Activated T-cell treated with anti-CD3 and anti-CD28 coated beads, Interleukin-2, amount 50 U/mL, for 24 hours (primary cell): ENCODE data around the gene RASSF1.

ENCODE experiments used
- DNase-seq: peaks from one replicate; pipeline ENCODE4 v3.0.0-alpha.2; 2020
- H3K27ac Mint-ChIP-seq: 2 replicates; pipeline ENCODE4 v1.8.0; 2020; ENCODE audit warnings: mild to moderate bottlenecking, mixed read lengths
- H3K27me3 Mint-ChIP-seq: 2 replicates; pipeline ENCODE4 v1.8.0; 2020; ENCODE audit warnings: mixed read lengths
- H3K36me3 Mint-ChIP-seq: 2 replicates; pipeline ENCODE4 v1.8.0; 2020; ENCODE audit warnings: low read depth, mixed read lengths
- H3K4me1 Mint-ChIP-seq: 2 replicates; pipeline ENCODE4 v1.8.0; 2020; ENCODE audit warnings: low read depth, mixed read lengths
- H3K4me3 Mint-ChIP-seq: 2 replicates; pipeline ENCODE4 v1.8.0; 2020; ENCODE audit warnings: mild to moderate bottlenecking, moderate library complexity, mixed read lengths
- H3K9me3 Mint-ChIP-seq: 2 replicates; pipeline ENCODE4 v1.8.0; 2020; ENCODE audit warnings: mixed read lengths

The RASSF1 gene

DNA sequence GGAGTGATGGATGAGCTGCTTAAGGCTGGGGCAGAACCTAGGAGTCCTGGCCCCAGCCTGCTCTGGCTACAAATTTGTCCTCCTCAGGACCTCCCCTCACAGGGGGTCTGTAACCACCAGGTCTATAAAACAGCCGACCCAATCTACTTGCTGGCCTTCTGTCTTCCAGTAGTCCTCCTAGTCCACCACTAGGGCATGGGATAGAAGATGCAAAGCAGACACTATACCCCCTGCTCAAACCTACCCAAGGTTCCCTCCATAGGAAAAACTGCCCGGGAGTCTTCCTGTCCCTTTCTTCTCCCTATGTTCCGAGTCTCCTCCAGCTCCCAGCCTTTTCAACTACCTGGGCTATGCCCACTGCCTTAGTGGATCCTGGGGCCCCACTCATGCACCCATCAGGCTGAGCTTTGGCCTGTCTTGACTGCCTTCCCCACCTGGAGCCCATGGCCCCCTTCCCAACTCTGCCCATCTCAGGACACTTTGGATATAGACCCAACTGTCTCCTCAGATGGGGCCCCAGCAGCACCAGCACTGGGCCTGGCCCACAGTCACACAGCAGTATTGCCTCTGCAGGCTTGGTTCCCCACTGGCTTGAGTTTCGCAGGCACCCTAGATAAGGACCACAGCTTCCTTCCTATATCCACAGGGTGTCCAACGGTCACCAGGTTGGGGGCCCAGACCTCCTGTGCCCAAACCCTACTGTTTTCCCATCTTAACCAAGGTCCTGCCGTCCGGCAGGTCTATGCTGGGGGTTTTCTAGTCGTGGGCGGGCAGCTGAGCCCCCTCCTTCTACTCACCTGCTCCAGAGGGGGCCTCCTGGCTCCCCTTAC, 42.5 kb downstream of the RASSF1 start:
- DNase-seq, result no peak
- Mint-ChIP-seq H3K36me3 (peaks cover 20% of the 10 kb centered on the region), H3K27me3 (no peaks in the 10 kb centered on the region), H3K27ac (peak overlapping the region; percentile 100), H3K4me1 (peaks cover 27% of the 10 kb centered on the region), H3K9me3 (no peaks in the 10 kb centered on the region), H3K4me3 (peak overlapping the region; percentile 97)

DNA sequence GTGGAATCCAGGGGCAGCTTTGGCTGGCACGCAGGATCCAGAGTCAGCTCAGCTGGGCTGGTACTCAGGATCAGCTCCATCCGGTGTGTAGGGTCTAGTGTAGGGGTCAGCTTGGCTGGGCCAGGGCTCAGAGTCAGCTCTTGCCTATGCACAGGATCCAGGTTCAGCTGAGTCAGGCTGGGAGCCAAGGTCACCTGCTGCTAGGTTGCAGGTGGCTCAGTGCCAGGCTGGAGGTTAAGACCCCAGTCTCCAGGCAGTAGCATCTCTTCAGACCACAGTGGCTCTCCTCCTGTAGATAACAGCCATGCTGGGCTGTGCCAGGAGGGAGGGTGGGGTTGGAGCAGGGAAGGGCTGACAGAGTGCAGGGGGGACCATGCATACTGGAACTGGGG, 43.3 kb downstream of the RASSF1 start:
- DNase-seq, result no peak
- H3K4me1 Mint-ChIP-seq, result peaks cover 34% of the 10 kb centered on the region
- H3K27me3 Mint-ChIP-seq, result no peaks in the 10 kb centered on the region
- no peak overlapping the region for H3K4me3 Mint-ChIP-seq
- H3K9me3 Mint-ChIP-seq, result no peaks in the 10 kb centered on the region
- peak overlapping the region; percentile 14 for H3K27ac Mint-ChIP-seq
- H3K36me3 Mint-ChIP-seq, result peaks cover 22% of the 10 kb centered on the region

DNA sequence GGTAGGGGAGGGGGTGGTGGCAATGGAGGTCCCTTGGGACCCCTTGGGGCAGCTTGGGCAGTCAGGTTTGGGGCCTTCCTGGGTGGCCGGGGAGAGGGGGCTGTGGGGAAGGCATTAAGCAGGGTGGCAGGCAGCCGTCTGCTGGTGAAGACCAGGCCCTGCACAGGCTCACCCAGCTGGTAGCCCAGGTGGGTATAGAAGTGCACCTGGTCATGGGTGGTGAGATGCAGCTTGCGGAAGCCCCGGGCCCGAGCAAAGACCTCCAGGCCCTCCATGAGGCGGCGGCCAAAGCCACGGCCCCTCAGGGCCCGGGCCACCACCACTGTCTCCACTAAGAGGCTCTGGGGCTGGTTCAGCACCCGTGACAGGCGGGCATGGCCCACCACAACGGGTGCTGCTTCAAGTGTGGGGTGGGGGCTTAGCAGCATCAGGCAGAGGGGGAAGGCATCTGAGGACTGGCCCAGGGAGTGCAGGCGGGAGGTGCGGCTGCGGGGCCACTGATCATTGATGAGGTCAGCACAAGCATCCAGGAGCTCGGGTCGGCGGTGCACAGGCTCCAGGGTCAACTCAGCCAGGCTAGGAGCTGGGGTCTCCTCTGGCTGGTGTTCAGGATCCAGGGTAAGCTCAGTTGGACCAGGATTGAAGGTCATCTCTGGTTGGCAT, 43.8 kb downstream of the RASSF1 start:
- Mint-ChIP-seq H3K27me3 (no peaks in the 10 kb centered on the region), H3K4me3 (no peak overlapping the region), H3K27ac (peak overlapping the region; percentile 14), H3K9me3 (no peaks in the 10 kb centered on the region), H3K36me3 (peaks cover 25% of the 10 kb centered on the region), H3K4me1 (peaks cover 35% of the 10 kb centered on the region)
- no peak for DNase-seq

DNA sequence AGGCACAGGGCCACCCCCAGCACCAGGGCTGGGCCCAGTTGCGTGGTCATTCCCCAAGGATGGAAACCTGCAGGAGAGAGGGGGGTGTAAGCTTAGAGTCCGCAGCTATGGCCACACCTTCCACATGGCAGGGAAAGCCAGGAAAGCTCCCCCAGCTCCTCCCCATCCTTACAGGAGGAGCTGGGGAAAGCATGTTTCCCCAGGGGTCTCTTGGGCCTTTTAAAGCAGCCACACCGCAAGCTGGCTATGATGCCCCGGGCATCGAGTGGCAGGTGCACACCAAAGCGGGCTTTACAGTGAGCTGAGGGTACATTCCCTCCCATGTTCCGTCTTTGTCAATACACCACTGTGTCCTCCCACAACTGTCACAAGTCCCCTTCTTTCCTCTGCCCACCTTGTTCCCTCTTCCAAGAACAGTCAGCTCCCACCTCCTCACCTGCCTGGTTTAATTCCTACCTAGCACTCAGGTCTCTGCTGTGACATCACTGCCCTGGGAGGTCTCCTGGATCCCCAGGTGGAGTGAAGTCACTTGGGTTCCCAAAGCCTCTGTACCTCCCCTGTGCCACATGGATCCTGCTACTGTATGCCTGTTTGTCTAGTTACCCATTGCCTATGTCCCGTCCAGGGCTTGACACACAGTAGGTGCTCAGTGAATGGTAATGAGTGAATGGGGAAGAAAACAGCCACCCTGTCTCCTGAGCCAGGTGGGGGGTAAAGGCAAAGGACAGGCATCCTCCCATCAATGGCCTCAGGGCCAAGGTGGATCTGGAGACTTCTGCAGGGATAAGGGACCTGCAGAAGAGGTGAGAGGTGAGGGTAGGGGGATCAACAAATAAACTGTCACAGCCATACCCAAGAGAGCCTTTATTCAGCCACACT, 44.8 kb downstream of the RASSF1 start:
- Mint-ChIP-seq H3K36me3 (peaks cover 35% of the 10 kb centered on the region), H3K4me1 (peaks cover 37% of the 10 kb centered on the region), H3K27me3 (no peaks in the 10 kb centered on the region), H3K27ac (no peak overlapping the region), H3K9me3 (no peaks in the 10 kb centered on the region), H3K4me3 (no peak overlapping the region)
- no peak for DNase-seq

DNA sequence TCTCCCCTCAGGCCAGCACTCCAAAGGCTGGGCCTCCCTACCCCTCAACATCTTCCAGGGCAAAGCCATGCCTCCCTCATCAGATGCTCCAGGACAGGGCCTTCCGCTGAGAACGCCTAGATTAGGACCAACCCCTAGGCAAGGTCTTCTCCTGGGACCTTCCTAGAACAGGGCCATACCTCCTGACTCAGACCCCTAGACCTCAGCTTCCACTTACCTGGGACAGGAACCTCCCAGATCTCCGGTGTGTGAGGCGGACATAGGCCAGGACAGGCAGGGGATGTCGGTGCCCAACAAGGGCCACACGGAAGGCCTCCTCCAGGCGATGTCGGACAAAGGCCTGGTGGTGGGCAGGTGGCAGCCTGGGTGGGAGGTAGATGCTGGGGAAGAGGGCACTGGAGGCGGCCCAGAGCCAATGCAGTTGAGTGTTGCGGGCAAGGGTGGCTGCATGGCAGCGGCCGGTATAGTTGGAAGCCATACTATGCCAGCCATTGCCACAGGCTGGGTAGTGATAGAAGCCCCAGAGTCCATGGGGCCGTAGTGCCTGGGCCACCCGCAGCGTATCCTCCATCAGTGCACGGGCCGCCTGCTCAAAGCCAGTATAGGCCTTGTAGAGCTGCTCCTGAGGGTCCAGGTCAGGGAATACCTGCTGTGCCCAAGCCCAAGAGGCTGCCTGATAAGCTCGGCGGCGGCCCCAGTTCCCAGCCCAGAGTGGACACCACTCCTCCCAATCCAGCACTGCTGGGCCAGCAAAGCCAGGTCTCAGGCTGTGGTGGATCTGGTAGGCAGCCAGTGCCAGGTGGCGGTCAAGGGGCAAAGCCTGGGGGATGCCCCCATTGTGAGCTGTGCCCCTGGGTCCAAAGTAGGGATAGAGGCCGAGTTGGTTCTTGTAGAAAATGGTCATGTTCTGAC, 45.9 kb downstream of the RASSF1 start:
- H3K4me1 Mint-ChIP-seq, result peaks cover 36% of the 10 kb centered on the region
- no peaks in the 10 kb centered on the region for H3K9me3 Mint-ChIP-seq
- H3K36me3 Mint-ChIP-seq, result peaks cover 46% of the 10 kb centered on the region
- H3K4me3 Mint-ChIP-seq, result no peak overlapping the region
- H3K27me3 Mint-ChIP-seq, result no peaks in the 10 kb centered on the region
- no peak for DNase-seq
- no peak overlapping the region for H3K27ac Mint-ChIP-seq

GRCh38 chr3:50294089-50294488, 46.5 kb downstream of the RASSF1 start:
- peaks cover 38% of the 10 kb centered on the region for H3K4me1 Mint-ChIP-seq
- no peak overlapping the region for H3K4me3 Mint-ChIP-seq
- no peak for DNase-seq
- no peaks in the 10 kb centered on the region for H3K27me3 Mint-ChIP-seq
- H3K9me3 Mint-ChIP-seq, result no peaks in the 10 kb centered on the region
- H3K36me3 Mint-ChIP-seq, result peaks cover 51% of the 10 kb centered on the region
- H3K27ac Mint-ChIP-seq, result no peak overlapping the region

DNA sequence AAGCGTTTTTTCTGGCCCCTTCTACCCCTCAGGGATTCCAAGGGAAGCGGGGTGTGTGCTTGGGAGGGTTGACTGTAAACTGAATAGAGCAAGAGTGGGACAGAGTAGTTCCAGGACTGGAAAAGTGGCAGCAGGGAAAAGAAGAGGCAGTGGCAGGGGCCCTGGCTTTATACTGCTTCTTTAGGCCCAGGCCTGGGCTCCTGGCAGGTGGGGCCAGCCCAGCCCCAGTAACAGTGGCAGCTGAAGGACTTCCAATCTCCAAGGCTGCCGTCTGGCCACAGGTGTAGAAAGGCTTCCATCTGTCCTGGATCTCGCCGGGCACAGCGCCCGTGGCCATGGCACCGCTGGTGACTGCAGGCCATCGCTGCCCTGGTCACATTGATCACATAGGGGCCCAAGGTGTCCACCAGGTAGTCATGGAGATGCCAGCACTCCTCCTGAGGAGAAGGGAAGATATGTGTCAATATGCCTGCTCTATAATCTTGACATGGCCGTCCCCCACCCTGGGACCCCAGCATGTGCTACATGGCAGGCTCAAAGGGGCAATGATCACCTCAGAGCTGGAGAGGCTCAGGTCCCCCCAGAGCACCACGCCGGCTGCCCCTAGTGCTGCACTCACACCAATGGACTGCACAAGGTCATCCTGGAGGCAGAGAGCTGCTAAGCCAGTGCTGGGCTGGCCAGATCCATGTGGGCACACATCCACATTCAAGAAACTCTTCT, 47.4 kb downstream of the RASSF1 start:
- Mint-ChIP-seq H3K27ac (peak overlapping the region; percentile 95), H3K9me3 (no peaks in the 10 kb centered on the region), H3K4me3 (peak overlapping the region; percentile 95), H3K27me3 (no peaks in the 10 kb centered on the region), H3K36me3 (peaks cover 56% of the 10 kb centered on the region), H3K4me1 (peaks cover 36% of the 10 kb centered on the region)
- DNase-seq, result no peak

DNA sequence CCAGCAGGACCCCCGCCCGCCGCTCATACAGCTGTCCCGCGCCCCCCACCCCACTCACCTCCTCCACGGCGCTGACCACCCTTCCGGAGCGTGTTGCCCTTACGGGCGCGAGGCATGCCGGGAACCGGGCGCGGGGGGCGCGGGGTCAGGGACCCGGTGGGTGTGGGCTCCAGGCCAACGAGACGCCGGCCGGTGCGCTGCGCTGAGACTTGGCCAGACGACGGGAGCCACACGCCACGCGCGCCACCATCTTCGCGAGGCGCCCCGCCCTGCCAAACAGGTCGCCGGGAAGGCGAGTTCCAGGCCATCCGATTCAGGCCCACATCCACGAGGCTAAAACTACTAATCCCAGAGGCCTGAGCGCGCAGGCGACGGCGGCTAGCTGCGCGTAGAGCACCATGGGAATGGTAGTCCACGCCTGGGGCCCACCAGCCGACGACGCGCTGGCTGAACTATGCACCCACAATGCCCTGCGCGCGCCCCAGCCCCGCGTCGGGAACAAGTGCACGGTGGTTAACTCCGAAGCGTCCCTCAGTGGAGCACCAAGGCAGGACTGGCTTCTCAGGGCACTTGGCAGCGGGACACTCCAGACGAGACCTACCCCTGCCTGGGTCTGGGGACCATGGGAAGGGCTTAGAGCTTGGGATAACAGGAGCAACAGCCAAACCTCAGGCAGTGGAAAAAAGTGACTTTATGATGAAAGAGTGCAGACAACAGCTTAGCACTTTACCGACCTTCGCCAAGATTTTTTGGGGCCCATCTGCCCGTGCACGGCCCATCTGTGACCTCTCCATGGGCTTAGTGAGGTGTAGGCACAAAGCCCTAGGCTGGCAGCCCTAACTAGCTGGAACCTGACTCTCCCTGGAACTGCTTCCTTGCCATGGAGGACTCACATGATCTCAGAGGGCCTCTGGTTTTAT, 48.2 kb downstream of the RASSF1 start, which contains the start of gene IFRD2:
Gene IFRD2 (minus strand): TSS at position 271 of the 920 bp plus-strand sequence. CDS start 155 bp downstream, at position 116.
- peak; percentile 94 for DNase-seq
- H3K9me3 Mint-ChIP-seq, result no peaks in the 10 kb centered on the region

DNA sequence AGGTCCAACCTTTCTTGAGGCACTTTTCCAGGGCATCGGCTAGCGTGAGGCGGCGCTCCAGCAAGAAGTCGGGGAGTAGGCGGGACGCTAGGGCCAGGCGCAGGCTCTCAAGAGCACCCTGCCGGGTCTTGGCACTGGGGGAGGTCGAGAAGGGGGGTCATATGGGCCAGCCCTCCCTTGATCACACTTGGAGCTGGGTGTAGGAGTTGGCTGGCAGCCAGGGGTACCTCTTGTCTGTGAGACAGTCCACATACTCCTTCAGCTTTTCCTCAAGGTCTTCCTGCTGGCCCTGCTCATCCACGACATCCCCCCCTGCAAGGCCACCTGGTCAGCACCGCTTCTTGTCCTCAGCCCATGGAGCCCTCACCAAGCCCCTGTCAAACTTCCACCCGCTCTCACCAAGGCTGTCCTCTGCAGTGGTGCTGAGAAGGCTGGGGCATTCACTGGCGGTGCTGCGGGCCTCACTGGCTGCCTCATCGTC, 50.4 kb downstream of the RASSF1 start:
- peaks cover 28% of the 10 kb centered on the region for H3K4me1 Mint-ChIP-seq
- H3K27ac Mint-ChIP-seq, result peak overlapping the region; percentile 95
- DNase-seq, result no peak
- H3K4me3 Mint-ChIP-seq, result peak overlapping the region; percentile 95
- no peaks in the 10 kb centered on the region for H3K9me3 Mint-ChIP-seq
- H3K36me3 Mint-ChIP-seq, result peaks cover 71% of the 10 kb centered on the region
- H3K27me3 Mint-ChIP-seq, result no peaks in the 10 kb centered on the region

More for the DNA sequence above, 48.2 kb downstream of the RASSF1 start, which contains the start of gene IFRD2:
- Mint-ChIP-seq H3K4me3 (peak within 1 kb of the TSS; percentile 95), H3K27ac (peak within 1 kb of the TSS; percentile 95), H3K27me3 (no peaks in the 10 kb centered on the region), H3K36me3 (peaks cover 63% of the 10 kb centered on the region), H3K4me1 (peaks cover 28% of the 10 kb centered on the region)

GRCh38 chr3:50289130-50289529, 51.5 kb downstream of the RASSF1 start:
- no peaks in the 10 kb centered on the region for H3K27me3 Mint-ChIP-seq
- H3K27ac Mint-ChIP-seq, result peak overlapping the region; percentile 44
- H3K4me3 Mint-ChIP-seq, result peak overlapping the region; percentile 95
- H3K36me3 Mint-ChIP-seq, result peaks cover 75% of the 10 kb centered on the region
- no peak for DNase-seq
- peaks cover 28% of the 10 kb centered on the region for H3K4me1 Mint-ChIP-seq
- no peaks in the 10 kb centered on the region for H3K9me3 Mint-ChIP-seq

DNA sequence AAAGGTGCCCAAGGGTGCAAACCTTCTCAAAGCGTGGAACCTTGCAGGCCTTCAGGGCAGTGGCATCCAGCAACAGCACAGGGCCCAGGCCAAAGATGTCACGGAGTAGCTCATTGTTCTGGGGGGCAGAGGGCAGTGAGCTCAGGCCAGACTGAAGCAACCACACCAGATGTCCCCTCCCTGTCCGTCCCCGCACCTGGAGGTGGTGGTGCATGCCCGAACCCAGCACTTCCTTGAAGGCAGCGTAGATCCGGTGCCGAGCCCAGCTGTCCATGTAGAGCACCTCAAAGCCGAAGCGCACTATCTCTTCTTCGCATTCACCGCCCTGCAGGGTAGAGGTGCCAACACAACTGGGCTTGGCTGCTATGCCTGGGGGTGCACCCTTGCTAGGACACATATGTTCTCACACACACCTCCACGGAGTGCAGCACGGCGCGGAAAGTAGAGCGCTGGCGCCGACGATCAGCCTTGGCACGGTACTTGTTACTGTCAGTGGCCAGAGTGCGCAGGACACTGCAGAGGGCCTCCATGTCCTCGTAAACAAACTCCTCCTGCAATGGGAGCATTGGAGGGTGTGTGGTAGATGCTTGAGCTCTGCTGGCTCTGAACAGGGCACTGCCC, 52.1 kb downstream of the RASSF1 start:
- Mint-ChIP-seq H3K4me3 (no peak overlapping the region), H3K36me3 (peaks cover 77% of the 10 kb centered on the region)

DNA sequence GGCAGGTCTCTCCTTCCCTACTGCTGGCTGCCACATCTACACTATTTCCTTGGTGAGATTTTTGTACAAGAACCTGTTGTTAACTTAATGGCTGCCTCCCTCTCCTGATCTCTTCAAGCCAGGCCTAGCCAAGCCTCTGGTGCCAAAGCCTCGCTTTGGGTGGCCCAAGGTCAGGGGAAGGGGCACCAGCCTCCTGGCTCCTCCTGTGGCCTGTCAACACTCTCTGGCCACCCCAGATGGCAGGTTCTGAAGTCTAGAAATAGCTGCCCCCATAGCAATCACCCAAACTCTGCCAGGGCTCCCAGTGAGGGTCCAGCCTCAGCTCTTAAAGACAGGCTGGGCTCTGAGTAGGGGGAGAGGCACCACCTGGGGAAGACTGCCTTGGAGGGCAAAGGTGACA, 53.4 kb downstream of the RASSF1 start:
- DNase-seq, result no peak
- Mint-ChIP-seq H3K27me3 (no peaks in the 10 kb centered on the region), H3K36me3 (peaks cover 74% of the 10 kb centered on the region), H3K4me3 (no peak overlapping the region), H3K4me1 (peaks cover 19% of the 10 kb centered on the region), H3K27ac (peak overlapping the region; percentile 26), H3K9me3 (no peaks in the 10 kb centered on the region)

More for the DNA sequence above, 52.1 kb downstream of the RASSF1 start:
- no peaks in the 10 kb centered on the region for H3K27me3 Mint-ChIP-seq
- peaks cover 28% of the 10 kb centered on the region for H3K4me1 Mint-ChIP-seq
- DNase-seq, result no peak
- H3K27ac Mint-ChIP-seq, result peak overlapping the region; percentile 44
- H3K9me3 Mint-ChIP-seq, result no peaks in the 10 kb centered on the region
